ENCODE measurements around the gene TMED10. TPM values are rescaled to one million over a fixed set of nuclear protein-coding genes. Genes with fewer than 3 reads are reported as not detected.

TMED10 gene
- total and polyA plus RNA-seq, 2 of the 13 experiments (the other 11 are each of a cell fraction or from before 2014, with no cell fraction given) = 311 to 377 TPM

GRCh38 chr14:75128596-75128990, 47.8 kb downstream of the TMED10 start (continued):
- TF ChIP-seq, protein P1, sequence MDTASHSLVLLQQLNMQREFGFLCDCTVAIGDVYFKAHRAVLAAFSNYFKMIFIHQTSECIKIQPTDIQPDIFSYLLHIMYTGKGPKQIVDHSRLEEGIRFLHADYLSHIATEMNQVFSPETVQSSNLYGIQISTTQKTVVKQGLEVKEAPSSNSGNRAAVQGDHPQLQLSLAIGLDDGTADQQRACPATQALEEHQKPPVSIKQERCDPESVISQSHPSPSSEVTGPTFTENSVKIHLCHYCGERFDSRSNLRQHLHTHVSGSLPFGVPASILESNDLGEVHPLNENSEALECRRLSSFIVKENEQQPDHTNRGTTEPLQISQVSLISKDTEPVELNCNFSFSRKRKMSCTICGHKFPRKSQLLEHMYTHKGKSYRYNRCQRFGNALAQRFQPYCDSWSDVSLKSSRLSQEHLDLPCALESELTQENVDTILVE (CRISPR knock-in tag; IDR thresholded peaks at IDR 0.05) = no peak
- TF ChIP-seq ZNF782 (CRISPR knock-in tag; IDR thresholded peaks at IDR 0.05; ENCODE audit: borderline replicate concordance) (no peak), ZFY (CRISPR knock-in tag; IDR thresholded peaks at IDR 0.05) (no peak), ZNF800 (CRISPR knock-in tag; IDR thresholded peaks at IDR 0.05) (no peak), GMEB2 (CRISPR knock-in tag; IDR thresholded peaks at IDR 0.05; ENCODE audit: low read depth) (no peak), ZNF703 (CRISPR knock-in tag; IDR thresholded peaks at IDR 0.05; ENCODE audit: borderline replicate concordance) (no peak)

DNA sequence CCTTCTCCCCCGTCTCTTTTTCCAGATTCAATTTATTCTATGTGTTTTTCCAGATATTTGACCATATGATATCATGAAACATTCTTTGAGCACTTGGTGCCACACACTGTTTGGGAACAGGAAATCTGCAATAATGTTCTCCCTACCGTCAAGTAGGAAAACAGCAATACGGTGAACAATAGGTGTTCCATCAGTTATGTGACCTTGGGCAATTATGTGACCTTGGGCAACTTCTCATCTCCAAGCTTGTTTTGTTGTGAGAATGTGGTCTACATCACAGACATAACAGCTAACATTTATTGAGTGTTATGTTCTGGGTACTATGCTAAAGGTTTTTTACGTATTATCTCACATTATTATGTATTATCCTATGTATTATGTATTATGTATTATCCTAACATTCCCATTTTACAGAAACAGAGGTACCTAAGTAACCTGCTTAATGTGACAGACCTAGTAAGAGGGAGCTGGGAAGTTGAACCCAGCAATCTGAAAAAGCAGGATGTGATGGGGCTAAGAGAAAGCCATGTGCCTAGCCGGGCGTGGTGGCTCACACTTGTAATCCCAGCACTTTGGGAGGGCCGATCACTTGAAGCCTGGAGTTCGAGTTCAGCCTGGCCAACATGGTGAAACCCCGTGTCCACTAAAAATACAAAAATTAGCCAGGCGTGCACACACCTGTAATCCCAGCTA, 48.4 kb downstream of the TMED10 start:
- no peak overlapping the region for H2AFZ ChIP-seq (ENCODE audit: low read length)
- peak; percentile 27; the same call in 1 of the 2 replicates for TF ChIP-seq ARID5B (CRISPR knock-in tag; IDR thresholded peaks at IDR 0.05)
- TF ChIP-seq GABPA (IDR thresholded peaks at IDR 0.05; ENCODE audit: low read depth, low read length) = no peak
- peak; percentile 38; the same call in 1 of the 2 replicates for TF ChIP-seq GABPA (CRISPR knock-in tag; IDR thresholded peaks at IDR 0.05; ENCODE audit: low read depth)
- TF ChIP-seq TEAD3 (CRISPR knock-in tag; optimal IDR thresholded peaks at IDR 0.05; ENCODE audit: borderline replicate concordance) = peak; percentile 40
- no peak for TF ChIP-seq POLR2AphosphoS2 (IDR thresholded peaks at IDR 0.05; ENCODE audit: low read depth, low read length)
- TF ChIP-seq ATF1 (CRISPR knock-in tag; IDR thresholded peaks at IDR 0.05) = no peak
- TF ChIP-seq PAF1 (CRISPR knock-in tag; IDR thresholded peaks at IDR 0.05) = 0 out of 2 replicates have a peak, but pooled peaks have one; percentile 67

More for the DNA sequence above, 48.4 kb downstream of the TMED10 start:
- Histone ChIP-seq H4K20me1 (ENCODE audit: insufficient read depth, low read length) (no peaks in the 10 kb centered on the region), H3K9ac (ENCODE audit: insufficient read depth, low read depth, low read length) (peak overlapping the region; percentile 96), H3K4me1 (ENCODE audit: insufficient read depth, low read length) (peaks cover 26% of the 10 kb centered on the region), H3K4me2 (ENCODE audit: low read depth, low read length) (peak overlapping the region; percentile 87), H3K27ac (ENCODE audit: extremely low read length, insufficient read depth, low read length) (peak overlapping the region; percentile 95), H3K27me3 (ENCODE audit: control insufficient read depth in 1 of 2, insufficient read depth in 2 of 2, low read length in 2 of 2) (no peaks in the 10 kb centered on the region; a peak in 1 of 5 replicates), H3K36me3 (replicated peaks in 1 of 2; ENCODE audit: control insufficient read depth in 1 of 2, insufficient read depth in 2 of 2, low read length in 2 of 2) (no peaks in the 10 kb centered on the region; a peak in 1 of 5 replicates), H3K9me3 (ENCODE audit: low read length) (no peaks in the 10 kb centered on the region), H3K79me2 (ENCODE audit: insufficient read depth, low read length) (peaks cover 26% of the 10 kb centered on the region), H3K4me3 (replicated peaks in 1 of 3; ENCODE audit: insufficient read depth in 1 of 3, low read depth in 2 of 3, low read length in 3 of 3) (peak overlapping the region; percentile 83 to 90 (median 84); a peak in 5 of 6 replicates)
- ATAC-seq (no peak), FAIRE-seq (peak; percentile 4), DNase-seq (ENCODE audit: low spot score) (peak; percentile 51)
- in situ Hi-C loops (cut with HindIII; ENCODE audit: extremely low pct_ligation_motif_present, low pct_unique_long_range_greater_than_20kb) = loop anchor here (10.0 kb wide), 1 partner anchor 357 kb away; no protein-coding TSS in a partner anchor
- WGBS (ENCODE audit: low lambda C conversion rate) = 54% methylated on average over 6 of the region's 10 CpGs
- CTCF ChIA-PET (ENCODE audit: low intra/inter-chr PET ratio, low total read pairs) = no interaction called here
- POLR2A ChIA-PET = interaction anchor here (1.2 to 2.3 kb wide), 2 partner anchors 131 to 167 kb away, joined by 4 to 14 read pairs; no protein-coding TSS in a partner anchor
- no TSS peak for BruUV-seq (replicated peaks)
- intact Hi-C loops (cut with micrococcal nuclease; ENCODE audit: unreplicated experiment) = no loop called here
